Measurements from ENCODE around the gene CAMTA1.
A peak's percentile ranks its signal among the peaks of the same experiment; 100 is the strongest.

The CAMTA1 gene

DNA sequence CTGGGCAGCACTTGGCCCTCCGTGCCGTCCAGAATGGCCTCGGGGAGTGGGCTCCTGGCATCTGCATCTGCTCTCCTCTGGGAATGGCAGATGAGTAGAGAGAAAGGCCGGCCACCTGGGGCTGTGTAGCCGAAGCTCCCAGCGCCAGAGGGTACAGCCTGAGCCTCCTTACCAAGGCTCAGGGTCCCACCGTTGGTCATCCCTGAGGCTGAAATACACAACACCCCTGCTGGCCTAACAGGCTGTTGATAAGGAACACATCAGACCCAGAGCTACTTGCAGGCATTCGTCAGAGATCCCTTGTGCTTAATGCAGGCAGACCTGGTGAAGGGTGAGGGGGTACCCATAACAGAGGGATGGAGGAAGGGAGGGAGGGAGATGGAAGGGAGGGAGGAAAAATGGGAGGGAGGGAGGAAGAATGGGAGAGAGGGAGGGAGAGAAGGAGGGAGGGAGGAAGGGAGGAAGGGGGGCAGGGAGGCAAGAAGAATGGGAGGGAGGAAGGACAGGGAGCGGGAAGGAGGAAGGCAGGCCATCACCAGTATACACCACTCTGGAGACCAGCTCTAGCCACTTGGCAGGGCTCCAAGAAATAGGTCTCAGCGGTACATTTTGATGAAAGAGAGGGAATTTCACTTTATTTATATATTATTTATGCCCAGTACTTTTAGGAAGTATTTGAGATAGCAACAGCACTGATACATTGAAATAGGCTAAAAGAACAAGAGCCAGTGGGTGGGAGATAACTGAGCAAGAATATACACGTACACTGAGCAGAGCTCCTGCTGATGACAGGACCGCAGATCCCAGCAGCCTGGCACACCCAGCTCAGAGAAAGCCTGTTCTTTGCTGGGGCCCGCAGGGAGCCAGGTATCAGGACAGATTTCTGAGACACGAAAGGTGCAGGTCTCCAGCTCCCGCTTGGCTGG is 670.8 kb downstream of the CAMTA1 start:
- DNase-seq (ENCODE audit: low spot score) = no peak

DNA sequence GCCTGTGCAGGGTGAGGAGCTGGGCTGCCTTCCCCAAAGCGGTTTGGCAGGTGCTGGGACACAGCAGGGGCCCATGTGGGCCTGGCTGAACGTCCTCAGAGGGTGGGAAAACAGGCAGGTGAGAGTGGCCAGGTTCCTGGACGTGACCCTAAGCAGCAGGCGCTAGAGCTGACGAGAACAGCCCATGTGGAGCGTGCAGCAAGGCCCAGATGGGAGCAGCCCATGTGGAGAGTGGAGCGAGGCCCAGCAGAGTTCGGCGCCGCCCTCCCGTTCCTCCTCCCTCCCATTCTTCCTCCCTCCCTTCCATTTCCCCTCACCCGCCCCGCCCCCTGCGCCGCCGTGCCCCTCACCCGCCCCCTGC is 671.4 kb downstream of the CAMTA1 start:
- DNase-seq (ENCODE audit: low spot score) = no peak

DNA sequence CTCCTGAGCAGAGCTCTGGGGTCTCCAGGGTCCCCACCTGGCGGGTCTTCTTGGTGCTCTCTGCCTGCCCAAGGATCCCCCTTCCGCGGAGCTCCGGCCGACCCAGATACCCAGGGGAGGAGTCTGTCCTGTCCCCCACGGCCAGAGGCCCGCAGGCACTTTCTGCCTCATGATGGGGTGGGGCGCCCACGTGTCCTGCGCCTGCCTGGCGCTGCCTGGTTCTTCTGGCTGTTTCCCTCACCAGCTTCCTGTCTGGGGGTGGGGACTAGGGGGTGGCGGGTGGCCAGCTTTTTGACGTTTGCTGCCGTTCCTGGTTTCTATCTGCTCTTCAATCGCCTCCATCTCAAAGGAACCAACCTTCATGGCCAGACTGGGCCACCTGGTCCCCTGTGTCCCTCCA is 672.6 kb downstream of the CAMTA1 start:
- DNase-seq (ENCODE audit: low spot score) = no peak

DNA sequence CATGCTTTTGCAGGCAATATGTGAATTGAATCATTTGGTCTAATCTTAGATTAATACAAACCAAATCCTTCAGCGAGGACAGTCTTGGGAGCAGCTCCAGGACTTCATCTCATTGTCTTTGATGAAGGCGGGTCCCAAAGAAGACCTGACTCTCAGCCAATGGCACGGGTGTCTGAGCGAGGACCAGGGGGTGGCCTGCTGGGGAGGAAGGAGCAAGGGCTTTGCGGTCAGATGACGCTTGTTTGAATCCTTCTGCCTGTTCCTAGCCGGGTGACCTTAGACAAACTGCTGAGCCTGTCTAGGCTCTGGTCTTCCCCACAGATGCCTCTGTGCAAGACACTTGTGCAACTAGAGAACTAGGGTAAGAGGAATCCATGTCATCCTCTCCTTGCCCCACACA is 673.7 kb downstream of the CAMTA1 start:
- peak; percentile 79 for DNase-seq (ENCODE audit: low spot score)

DNA sequence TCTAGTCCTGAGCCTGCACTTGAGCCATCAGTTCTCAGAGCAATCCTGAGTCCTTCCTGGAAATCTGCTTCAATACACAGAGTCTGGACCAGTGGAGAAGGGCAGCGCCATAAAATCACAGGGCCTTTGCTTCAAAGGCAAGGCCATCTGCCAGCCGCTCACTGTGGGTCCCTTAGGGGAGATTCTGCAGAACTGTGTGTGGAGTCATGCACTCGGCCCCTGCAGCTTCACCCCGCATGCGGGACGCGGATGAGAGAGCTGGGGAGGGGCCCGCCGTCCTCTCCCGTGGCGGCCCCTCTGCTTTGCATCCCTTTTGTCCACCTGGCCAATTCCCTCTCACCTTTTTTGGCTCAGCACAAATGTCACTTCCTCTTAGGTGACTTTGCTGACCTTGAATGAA is 674.7 kb downstream of the CAMTA1 start:
- no peak for DNase-seq (ENCODE audit: low spot score)

DNA sequence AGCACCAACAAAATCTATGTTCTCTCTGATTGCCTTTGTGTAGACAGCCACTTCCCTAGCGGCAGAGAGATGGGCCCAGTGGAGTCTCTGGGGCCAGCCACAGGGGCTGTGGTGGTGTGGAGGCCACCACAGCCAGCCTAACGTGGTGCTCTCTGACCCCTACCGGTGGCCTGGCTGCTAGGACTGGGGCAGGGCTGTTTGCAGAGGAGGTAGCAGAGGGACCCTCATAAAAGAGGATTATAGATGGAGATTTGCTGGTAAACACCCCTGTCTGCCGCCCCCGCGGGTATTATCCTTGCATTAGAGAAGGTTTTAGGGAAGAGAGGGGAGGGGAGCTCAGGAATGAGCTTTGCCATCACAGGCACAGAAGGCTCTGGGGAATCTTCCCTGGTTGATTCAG is 675.6 kb downstream of the CAMTA1 start:
- no peak for DNase-seq (ENCODE audit: low spot score)

DNA sequence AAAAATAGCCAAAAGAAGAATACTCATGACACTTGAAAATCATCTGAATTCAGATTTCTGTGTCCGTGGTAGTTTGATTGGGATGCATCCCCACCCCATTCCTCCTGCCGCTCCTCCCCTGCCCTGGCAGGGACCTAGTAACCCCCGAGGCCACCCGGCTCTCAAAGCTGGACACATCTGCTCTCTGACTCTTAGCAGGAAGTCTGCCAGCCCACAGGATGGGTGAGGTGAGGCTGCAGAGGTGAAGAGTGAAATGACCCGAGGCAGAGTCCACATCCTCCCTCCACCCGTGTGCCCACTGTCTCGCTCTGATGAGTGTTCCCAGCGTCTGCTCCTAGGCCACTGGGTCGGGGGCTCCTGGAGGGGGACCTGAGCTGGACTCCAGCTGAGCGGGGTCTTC is 677.4 kb downstream of the CAMTA1 start:
- no peak for DNase-seq (ENCODE audit: low spot score)

DNA sequence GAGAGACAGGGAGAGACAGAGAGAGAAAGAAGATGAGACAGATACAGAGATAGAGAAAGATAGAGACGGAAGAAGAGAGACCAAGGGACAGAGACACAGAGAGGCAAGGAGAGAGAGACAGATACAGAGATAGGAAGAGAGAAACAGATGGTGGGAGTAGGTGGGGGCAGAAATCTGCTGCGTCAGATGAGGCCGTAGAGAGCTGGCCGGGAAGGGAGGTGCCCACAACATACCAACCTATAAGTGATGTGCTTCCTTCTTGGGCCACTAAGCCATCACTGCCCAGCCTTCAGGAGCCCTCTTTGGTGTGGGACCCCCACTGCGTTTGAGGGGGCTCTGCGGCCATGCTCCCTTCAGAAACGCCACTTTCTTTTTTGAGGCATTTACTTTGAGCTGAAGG is 678.3 kb downstream of the CAMTA1 start:
- no peak for DNase-seq (ENCODE audit: low spot score)

DNA sequence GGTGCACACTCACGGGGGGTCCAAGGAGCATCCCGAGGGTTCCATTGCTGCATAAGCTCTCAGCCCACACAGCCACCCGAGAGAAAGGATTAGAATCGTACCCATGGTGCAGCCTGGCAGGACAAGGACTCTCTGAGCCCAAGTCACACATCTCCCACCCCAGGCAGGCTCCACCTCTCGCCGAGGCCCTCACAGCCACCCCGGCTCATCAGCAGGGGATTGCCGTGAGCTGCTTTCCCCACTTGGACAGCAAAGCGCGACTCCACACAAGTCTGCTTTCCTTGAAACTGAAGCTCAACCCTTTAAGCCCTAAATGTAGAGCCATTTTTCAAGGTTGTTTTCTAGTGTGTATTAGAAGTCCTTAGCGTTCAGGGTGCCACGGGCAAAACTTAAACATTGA is 679.5 kb downstream of the CAMTA1 start:
- no peak for DNase-seq (ENCODE audit: low spot score)

DNA sequence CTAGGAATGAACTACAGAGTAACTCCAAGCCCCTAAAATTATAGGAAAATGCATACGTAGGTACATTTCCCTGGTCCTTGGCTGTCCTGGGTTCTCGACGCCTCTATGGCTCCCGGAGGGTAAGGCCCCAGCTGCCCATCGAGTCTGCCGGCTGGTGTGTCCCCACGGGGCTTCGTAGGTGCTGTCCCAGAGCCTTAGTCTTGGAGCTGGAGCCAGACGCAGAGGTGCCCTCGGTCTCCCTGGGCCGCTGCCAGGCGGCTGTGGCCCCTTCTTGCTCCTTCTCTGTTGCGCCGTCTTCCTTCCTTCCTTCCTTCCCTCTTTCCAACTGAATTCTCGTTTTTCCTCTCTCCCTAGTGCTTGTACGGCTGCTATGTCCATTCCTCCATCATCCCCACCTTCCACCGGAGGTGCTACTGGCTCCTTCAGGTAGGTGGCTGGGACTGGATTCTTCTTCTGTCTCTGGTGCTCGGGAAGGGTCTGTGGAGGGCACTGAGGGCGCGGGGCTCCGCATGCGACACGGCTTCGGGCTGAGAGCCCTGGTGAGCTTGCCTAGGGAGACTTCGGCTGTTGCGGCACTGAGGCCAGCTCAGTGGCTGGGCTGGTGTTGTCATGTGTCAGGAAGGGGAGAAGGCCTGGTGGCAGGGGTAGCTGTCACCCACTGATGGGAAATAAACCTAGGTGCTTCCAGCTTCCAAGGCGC is 682.4 kb downstream of the CAMTA1 start:
- no peak for DNase-seq (ENCODE audit: low spot score)

DNA sequence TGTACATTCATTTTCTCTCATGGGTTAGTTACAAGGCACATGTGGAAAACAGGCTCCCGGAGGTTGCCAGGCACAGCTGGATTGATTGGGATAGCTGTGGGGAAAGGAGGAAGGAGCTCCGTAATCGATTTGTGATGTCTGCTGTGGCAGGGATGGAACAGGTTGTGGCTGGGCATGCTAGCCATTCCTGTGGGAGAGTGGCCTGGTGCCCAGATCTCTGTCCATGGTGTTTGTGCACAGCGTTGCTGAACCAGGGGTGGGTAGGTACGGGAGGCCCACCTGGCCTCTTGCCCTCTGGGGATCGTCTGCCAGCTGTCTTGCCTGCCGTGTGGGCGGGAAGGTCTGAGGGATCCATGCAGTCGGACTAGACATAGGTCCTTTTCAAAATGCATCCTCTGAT is 683.0 kb downstream of the CAMTA1 start:
- no peak for DNase-seq (ENCODE audit: low spot score)

DNA sequence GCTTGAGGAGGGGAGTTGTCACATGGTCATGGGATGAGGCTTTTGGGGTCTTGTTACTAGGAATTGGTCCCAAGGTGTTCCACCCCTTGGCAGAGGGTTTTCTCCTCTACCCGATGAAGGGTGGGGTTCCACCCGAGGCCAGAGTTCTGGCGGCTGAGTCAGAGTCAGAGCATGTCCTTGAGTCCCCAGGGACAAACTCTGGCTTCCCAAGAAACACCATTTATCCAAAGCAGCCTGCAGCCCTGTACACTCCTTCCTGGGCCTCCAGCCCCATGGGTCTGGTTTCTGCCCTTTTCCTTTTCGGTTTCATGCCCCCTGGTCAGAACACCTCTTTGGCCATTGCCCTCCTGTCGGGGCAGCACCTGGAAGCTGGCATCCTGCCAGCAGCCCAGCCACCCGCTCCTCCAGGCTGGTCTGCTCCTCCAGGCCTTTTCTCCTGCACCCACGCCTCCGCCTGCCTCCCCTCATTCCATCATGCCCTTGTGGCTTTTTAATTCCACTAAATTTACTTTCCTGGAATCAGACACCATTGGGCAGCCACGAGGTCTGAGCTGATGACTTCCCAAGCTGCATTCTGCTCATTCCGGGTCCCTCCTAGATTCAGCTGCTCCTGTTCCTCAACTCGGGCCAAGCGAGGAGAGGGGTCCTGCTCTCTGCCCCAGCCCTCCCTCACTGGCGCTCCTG is 684.1 kb downstream of the CAMTA1 start:
- peak; percentile 85 for DNase-seq (ENCODE audit: low spot score)

DNA sequence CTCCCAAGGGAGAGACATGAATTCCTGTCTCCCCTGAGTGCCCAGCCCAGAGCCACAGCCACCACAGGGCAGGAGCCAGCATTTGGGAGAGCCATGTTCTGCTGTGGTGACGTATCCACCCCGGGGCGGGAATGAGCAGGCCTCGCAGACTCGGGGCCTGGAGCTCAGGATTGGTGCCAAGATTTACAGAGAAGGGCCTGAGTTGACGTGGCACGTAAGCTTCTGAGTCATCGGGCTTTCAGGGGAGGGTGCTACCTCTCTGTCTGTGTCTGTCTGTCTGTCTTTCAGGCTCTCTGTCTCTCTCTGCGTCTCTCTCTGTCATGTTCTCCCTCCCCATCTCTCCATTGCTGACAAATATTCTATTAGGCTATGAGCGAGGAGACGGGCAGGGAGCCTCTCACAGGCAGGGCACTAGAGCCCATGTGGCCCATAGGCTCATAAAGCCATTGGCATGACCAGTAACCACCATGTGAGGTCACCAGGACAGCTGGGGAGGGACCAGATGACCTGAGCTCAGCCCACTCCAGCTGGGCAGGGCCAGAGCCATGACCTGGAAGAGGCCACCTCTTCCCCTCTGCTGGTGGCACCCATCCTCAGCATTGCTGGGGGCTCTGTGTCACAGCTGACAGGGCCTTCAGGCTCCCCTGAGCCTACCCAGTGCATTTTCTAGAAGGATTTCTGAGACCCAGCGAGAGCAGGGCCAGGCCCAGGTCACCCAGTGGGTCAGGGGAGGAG is 685.8 kb downstream of the CAMTA1 start:
- peak; percentile 96 for DNase-seq (ENCODE audit: low spot score)

DNA sequence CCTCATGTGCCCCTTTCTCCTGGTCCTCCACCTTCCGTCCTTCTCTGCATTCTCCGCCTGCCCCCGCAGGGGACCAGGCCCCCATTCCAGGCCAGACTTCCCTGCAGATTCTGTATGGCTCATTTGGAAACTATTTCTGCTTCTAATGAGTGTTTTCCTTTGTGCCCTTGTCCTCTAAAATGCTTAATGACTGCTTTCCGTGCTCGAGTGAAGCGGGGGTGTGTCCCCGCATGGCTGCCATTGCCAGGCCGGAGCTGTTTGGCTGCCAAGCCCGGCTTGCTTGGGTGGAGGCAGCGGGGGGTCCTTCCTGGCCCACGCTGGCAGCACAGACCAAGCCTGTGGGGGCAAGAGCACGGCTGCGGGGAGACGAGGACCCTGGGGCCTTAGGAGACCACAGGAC is 686.6 kb downstream of the CAMTA1 start:
- DNase-seq (ENCODE audit: low spot score) = peak; percentile 83

DNA sequence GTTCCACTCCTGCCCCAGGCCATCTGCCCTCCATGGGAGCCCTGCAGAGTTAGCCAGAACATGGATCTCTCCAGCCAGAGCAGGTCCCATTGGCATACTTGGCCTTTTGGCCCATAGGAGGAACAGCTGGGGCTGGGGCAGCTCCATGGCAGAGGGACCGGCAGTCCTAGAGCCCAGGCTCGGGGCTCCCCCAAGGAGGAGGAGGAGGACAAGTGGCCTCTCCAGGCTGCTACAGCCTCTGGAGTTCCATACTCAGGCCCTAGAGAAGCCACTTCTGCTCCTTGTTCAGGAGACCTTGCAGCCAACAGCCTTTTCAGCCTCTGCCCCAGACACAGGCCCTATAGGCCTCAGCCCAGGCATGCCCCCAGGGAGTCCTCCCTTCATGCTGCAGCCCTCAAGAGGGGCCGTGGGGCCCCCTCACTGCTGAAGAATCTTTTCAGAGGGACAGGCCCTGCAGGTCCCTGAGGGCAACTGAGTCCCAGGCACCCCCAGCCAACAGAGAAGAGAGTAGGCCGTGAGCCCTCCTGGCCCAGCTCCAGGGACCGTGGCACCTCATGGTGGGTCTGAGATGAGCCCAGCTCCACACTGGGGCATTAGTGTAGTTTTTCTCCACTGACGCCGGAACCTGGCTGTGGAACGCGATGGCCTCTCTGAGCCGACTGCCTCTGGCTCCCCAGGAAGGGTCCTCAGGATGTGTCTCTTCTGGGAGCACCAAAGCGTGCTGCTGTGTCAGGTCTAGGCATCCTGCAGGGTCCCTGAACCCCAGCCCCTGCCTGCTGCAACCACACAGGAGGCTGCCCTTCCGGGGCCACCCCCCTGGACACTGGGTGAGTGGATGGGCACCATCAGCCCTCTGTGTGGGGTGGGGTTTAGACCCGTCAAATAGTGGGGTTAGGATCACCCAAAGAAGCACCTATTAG is 688.2 kb downstream of the CAMTA1 start:
- no peak for DNase-seq (ENCODE audit: low spot score)

DNA sequence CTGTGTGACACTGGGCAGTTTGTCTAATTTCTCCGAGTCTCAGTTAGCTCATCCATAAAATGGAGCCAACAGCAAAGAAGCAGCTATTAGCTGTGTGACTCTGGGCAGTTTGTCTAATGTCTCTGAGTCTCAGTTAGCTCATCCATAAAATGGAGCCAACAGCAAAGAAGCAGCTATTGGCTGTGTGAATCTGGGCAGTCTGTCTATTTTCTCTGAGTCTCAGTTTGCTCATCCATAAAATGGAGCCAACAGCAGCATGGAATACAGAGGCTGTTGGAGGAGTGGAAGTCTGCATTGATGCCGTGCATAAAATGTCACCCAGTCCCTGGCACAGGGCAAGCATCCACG is 688.9 kb downstream of the CAMTA1 start:
- DNase-seq (ENCODE audit: low spot score) = no peak

DNA sequence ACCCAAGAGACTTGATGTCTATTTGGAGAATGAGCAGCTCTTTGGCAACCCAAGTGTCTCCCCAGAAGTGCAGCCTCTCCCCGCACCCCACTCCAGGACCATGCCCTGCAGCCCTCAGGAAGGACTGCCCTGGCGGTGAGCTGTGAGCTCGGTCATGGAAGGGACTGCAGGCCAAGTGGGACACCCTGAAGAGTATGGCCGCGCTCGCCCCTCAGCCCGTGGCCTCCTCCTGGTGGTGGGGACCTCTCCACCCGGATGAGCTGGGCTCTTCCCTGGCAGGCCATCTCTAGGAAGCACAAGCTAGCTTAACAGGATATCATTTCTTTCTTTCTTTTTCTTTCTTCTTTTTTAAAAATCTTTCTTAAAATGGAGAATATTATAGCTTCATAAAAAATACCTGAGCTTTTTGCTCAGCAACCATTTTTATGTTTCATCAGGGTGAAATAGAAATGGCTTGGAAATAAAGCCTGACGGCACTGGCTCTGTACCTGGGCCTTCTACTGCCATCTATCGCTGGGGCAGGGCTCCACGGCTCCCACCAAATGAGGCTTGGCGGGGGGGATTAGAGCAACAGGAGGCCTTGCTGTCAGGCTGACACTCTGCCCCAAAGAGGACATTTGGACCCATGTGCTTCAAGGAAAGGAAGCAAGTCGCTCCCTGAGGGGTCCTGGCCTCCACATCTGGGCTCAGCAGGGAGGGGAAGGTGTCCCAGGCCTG is 689.7 kb downstream of the CAMTA1 start:
- no peak for DNase-seq (ENCODE audit: low spot score)

DNA sequence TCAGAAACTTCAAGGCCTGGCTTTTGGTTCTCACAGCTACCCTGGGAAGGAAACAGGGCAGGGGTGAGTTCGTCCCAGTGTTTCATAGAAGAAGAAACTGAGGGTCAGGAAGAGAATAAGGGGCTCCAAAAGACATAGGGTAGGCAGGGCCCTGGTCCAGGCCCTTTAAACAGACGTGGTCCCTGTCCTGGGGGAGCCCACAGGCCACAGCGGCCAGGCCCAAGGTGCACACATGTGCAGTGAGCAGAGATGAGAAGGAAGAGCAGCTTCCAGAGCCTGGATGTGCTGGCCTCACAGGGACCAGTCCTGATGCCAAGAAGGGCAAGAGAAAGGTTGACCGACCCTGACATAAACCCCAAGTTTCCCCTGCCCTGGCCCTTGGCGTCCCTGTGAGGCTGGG is 690.4 kb downstream of the CAMTA1 start:
- no peak for DNase-seq (ENCODE audit: low spot score)

DNA sequence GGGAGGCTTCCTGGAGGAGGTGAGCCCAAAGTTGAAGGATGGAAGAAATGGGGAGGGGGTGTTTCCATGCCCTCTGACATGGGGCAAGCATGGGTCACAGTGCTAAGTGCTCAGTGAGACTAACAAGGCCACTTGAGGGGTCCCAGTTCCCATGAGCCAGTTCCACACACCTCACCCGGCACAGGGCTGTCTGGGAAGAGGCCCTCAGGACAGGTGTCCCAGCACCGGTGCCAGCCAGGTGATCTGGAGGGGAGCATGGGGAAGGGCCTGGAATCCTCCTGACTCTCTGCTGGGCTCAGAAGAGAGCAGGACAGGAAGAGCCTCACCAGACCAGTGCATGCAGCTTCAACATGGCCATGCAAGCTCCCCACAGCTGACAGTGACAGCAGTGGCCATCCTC is 691.1 kb downstream of the CAMTA1 start:
- DNase-seq (ENCODE audit: low spot score) = no peak

DNA sequence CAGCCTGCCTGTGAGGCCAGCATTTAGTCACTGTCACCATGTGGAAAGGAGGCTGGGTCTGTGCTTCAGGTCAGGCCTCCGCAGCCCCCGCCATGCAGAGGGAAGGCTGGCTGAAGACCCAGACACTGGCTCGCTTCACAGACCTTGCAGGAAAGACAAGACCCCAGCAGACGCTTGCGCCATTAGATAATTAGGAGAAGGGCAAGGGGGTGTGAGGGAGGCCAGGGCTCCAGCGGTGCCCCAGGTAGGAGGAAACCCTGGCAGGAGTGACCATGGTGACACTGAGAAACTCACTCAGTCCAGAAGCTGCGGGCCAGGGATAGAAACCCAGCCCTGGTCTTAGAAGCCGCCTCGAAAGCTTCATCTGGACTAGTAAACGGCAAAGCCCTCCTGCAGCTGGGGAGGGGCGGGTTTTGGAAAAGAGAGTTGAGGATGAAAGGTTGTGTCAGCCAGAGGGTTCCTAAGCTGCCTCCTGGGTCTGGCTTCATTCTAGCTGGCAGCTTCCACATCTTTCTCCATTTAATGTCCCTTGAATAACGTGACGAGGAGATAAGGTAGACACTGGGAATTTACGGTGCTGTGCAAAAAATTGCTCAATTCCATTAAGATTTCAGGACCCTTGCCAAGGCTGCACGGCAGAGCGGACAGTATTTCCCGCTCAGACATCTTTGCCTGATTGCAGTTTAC is 691.8 kb downstream of the CAMTA1 start:
- no peak for DNase-seq (ENCODE audit: low spot score)
